Hepatocyte (in vitro differentiated cells): ENCODE results near the gene VARS1.

Source experiments
- CTCF ChIP-seq: fragments of 200-600 bp; sonication (generic); IDR thresholded peaks from 2 replicates; pipeline ENCODE4 v1.5.1; 2016; ENCODE audit warnings: antibody characterized with exemption, mild to moderate bottlenecking; ENCODE audit not compliant: poor library complexity
- EZH2 ChIP-seq: fragments of 200-600 bp; sonication (generic); IDR thresholded peaks from 2 replicates; pipeline ENCODE4 v1.6.1; 2016; ENCODE audit warnings: antibody characterized with exemption, mild to moderate bottlenecking, borderline replicate concordance
- EZH2phosphoT487 ChIP-seq: fragments of 200-600 bp; sonication (generic); IDR thresholded peaks from one replicate; pipeline ENCODE4 v1.6.1; 2018; ENCODE audit warnings: antibody characterized with exemption, mild to moderate bottlenecking, low read depth, moderate library complexity; ENCODE audit not compliant: unreplicated experiment, severe bottlenecking

GRCh38 chr6:31825553-31825952, 30.0 kb upstream of the VARS1 start:
- TF ChIP-seq CTCF (no peak), EZH2phosphoT487 (no peak), EZH2 (no peak)
